GM19025 (cell line): ENCODE data around the gene C2orf69.

Experiments used
- ATAC-seq: cut with Tn5 transposase; IDR thresholded peaks from one replicate; pipeline ENCODE4 v1.9.1; 2021; ENCODE audit warnings: mild to moderate bottlenecking, low read depth, moderate library complexity; ENCODE audit not compliant: unreplicated experiment

C2orf69 gene

GRCh38 chr2:199962203-199962602, 51.1 kb downstream of the C2orf69 start:
- no peak for ATAC-seq

GRCh38 chr2:199966405-199966804, 55.3 kb downstream of the C2orf69 start:
- no peak for ATAC-seq

- ATAC-seq = no peak
Observed at GRCh38 chr2:199966976-199967375, 55.9 kb downstream of the C2orf69 start.

- no peak for ATAC-seq
Observed at GRCh38 chr2:199968126-199968525, 57.0 kb downstream of the C2orf69 start.

- ATAC-seq = no peak
Observed at GRCh38 chr2:199972088-199972626, 61.1 kb downstream of the C2orf69 start.

- no peak for ATAC-seq
Observed at GRCh38 chr2:199973703-199974102, 62.6 kb downstream of the C2orf69 start.

- ATAC-seq = no peak
Observed at GRCh38 chr2:199975273-199975895, 64.3 kb downstream of the C2orf69 start.
